ENCODE results near the gene UBAC2.

DNA sequence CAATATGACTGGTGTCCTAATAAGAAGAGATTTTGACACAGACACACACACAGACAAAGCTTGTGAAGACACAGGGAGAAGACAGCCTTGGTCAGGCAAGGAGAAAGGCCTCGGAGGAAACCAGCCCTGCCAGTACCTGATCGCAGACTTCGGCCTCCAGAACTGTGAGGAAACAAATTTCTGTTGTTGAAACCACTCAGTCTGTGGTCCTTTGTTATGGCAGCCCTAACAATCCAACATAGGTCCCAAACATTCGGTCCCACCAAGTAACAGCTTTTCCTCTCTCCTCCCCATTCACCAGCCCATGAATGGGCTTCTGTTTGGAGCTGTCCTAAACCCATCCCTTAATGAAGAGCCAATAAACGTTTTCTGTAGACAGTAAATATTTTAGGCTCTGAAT, 36.4 kb upstream of the UBAC2 start:
- TF ChIP-seq, protein P1, sequence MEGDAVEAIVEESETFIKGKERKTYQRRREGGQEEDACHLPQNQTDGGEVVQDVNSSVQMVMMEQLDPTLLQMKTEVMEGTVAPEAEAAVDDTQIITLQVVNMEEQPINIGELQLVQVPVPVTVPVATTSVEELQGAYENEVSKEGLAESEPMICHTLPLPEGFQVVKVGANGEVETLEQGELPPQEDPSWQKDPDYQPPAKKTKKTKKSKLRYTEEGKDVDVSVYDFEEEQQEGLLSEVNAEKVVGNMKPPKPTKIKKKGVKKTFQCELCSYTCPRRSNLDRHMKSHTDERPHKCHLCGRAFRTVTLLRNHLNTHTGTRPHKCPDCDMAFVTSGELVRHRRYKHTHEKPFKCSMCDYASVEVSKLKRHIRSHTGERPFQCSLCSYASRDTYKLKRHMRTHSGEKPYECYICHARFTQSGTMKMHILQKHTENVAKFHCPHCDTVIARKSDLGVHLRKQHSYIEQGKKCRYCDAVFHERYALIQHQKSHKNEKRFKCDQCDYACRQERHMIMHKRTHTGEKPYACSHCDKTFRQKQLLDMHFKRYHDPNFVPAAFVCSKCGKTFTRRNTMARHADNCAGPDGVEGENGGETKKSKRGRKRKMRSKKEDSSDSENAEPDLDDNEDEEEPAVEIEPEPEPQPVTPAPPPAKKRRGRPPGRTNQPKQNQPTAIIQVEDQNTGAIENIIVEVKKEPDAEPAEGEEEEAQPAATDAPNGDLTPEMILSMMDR (IDR thresholded peaks at IDR 0.05) = no peak
- TF ChIP-seq POLR2A (IDR thresholded peaks at IDR 0.05) = no peak
